GM21723 (cell line): Measurements from ENCODE around the gene DOCK7.
"Not testable (repeated sequence)": the region's sequence is repeated elsewhere in the genome, so short reads cannot be mapped to it uniquely, and the experiment has no call there.

Experiments
- ATAC-seq: cut with Tn5 transposase; IDR thresholded peaks from one replicate; pipeline ENCODE4 v1.9.1; 2021; ENCODE audit warnings: mild to moderate bottlenecking, moderate library complexity; ENCODE audit not compliant: unreplicated experiment

Gene DOCK7, protein sequence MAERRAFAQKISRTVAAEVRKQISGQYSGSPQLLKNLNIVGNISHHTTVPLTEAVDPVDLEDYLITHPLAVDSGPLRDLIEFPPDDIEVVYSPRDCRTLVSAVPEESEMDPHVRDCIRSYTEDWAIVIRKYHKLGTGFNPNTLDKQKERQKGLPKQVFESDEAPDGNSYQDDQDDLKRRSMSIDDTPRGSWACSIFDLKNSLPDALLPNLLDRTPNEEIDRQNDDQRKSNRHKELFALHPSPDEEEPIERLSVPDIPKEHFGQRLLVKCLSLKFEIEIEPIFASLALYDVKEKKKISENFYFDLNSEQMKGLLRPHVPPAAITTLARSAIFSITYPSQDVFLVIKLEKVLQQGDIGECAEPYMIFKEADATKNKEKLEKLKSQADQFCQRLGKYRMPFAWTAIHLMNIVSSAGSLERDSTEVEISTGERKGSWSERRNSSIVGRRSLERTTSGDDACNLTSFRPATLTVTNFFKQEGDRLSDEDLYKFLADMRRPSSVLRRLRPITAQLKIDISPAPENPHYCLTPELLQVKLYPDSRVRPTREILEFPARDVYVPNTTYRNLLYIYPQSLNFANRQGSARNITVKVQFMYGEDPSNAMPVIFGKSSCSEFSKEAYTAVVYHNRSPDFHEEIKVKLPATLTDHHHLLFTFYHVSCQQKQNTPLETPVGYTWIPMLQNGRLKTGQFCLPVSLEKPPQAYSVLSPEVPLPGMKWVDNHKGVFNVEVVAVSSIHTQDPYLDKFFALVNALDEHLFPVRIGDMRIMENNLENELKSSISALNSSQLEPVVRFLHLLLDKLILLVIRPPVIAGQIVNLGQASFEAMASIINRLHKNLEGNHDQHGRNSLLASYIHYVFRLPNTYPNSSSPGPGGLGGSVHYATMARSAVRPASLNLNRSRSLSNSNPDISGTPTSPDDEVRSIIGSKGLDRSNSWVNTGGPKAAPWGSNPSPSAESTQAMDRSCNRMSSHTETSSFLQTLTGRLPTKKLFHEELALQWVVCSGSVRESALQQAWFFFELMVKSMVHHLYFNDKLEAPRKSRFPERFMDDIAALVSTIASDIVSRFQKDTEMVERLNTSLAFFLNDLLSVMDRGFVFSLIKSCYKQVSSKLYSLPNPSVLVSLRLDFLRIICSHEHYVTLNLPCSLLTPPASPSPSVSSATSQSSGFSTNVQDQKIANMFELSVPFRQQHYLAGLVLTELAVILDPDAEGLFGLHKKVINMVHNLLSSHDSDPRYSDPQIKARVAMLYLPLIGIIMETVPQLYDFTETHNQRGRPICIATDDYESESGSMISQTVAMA (N-terminal part only)

GRCh38 chr1:62687903-62688686 lies at the start of gene DOCK7:
DOCK7 (minus strand) TSS chr1:62688386; CDS start chr1:62688264, 122 bp downstream.
- ATAC-seq = peak; percentile 78

- ATAC-seq = no peak
Observed at GRCh38 chr1:62735491-62736171, 47.4 kb upstream of the DOCK7 start.

DNA sequence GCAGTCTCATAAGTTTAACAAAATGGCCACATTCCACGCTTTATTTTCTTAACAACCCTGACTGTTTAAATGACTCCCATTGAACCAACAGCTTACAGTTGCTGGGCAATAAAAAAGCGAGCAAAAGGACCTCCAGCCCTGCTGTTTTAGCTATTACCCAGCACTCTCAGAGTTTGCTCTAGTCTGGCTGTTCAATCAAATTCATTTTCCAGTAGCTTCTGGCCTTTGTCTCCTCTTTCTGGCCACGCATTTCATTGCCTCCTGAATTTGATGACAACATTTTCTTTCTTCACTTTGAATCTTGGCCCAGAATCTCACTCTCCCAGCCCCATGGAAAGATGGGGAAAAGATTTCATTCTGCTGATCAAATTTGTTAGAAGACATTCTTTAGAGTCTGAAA lies 44.1 kb upstream of the DOCK7 start:
- ATAC-seq = no peak

DNA sequence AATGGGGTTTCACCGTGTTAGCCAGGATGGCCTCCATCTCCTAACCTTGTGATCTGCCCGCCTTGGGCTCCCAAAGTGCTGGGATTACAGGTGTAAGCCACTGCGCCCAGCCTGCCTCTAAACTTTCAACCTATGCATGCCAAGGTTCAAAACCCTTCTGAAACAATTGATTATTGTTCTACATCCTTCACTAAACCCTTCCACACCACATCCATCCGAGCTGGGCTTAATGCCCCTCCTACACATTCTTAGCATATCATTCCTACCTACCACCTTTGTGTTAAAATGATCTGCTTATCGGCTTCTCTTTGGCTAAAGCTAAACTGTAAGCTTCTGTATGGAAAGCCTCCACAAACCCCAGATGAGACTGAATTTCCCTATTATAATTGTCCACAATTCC lies 40.8 kb upstream of the DOCK7 start:
- ATAC-seq = no peak

DNA sequence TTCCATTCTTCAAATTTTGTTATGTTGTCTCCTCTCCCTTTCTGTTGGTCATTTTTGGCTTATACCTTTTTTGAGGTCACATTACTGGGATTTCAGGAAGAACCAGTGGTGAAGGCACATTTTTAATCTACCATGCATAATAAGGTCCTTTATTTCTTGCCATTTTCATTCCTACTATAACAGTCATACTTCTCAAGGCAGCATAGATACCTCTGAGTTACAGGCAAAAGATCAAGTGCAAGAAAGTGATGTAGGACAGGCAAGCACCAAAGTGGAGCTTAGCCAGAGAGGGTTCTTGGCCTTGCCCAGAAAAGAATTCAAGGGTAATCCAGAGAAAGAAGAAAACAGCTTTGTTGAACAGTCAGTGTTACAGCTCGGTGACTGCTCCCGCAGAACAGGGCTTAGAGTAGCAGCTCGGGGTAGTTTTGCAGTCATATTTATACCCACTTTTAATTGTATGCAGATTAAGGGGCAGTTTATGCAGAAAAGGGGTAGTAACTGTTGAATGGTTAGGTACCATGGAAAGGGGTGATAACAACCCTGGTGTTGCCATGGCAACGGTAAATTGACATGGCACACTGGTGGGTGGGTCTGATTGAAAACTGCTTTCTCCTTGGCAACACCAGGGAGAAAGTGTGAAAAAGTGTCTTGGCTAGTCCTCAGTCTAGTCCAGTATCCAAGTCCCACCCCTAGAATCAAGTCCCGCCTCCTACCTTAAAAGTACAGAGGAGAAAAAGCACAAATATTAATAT lies 39.6 kb upstream of the DOCK7 start:
- no peak for ATAC-seq

- no peak for ATAC-seq
Observed at GRCh38 chr1:62726011-62726442, 37.8 kb upstream of the DOCK7 start.

GRCh38 chr1:62725255-62725654 lies 37.1 kb upstream of the DOCK7 start:
- no peak for ATAC-seq

- no peak for ATAC-seq
Observed at GRCh38 chr1:62724430-62724829, 36.2 kb upstream of the DOCK7 start.

- no peak for ATAC-seq
Observed at GRCh38 chr1:62723883-62724282, 35.7 kb upstream of the DOCK7 start.

GRCh38 chr1:62722796-62723195 lies 34.6 kb upstream of the DOCK7 start:
- peak; percentile 90 for ATAC-seq

DNA sequence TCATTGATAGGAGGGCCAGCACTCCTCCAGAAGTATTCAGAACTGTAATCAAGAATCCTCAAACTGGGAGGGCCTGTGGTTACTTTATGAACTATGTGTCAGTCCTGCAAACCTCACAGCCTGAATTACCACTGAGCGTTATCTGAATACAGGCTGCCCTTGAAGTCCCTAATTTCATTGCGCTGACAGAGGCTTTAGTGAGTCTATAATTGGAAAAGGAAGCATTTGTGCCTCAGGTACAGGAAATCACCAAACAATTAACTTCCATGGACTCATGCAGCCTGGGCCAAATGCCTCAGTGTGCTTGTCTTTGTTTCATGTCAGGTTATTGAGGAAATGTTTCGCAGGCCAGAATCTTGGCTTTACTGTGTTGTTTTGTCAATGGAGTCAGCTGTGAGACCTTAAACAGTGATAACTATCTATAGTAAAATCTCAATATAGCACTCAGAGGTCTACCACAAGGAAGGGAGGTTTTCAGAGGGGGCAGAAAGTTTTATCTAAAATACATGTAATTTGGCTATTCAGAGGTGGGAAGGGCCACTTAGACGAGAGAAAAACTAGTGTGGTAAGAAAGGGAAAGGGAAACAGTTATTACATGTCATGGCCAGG lies 32.9 kb upstream of the DOCK7 start:
- no peak for ATAC-seq

DNA sequence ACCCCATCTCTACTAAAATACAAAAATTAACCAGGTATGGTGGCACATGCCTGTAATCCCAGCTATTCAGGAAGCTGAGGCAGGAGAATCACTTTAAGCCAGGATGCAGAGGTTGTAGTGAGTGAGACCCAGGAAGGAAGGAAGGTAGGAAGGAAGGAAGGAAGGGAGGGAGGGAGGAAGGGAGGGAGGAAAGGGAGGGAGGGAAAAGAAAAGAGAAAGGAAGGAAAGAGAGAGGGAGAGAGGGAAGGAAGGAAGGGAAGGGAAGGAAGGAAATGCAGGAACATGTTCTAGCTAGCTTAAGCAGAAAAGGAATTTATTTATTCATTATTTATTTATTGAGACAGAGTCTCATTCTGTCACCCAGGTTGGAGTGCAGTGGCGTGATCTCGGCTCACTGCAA lies 30.2 kb upstream of the DOCK7 start:
- not testable (repeated sequence) for ATAC-seq

GRCh38 chr1:62717483-62717882 lies 29.3 kb upstream of the DOCK7 start:
- ATAC-seq = no peak

DNA sequence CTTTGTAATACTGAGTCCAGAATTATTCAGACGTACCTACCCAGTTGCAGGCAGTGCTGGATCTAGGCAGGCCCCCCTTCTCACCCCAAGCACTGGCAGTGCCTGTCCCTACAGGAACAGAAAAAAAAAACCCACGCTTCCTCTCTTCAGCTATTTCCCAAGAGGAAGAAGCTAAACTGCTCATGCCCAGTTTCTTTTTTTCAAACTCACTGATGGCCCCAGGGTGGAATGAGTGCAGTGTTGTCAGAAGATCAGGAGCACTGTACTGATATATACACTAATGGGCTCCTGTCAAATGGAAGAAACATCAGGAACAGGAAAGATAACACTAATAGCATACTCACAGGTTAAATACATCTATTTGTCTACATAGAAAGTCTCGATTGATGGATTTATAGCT lies 28.2 kb upstream of the DOCK7 start:
- ATAC-seq = no peak

DNA sequence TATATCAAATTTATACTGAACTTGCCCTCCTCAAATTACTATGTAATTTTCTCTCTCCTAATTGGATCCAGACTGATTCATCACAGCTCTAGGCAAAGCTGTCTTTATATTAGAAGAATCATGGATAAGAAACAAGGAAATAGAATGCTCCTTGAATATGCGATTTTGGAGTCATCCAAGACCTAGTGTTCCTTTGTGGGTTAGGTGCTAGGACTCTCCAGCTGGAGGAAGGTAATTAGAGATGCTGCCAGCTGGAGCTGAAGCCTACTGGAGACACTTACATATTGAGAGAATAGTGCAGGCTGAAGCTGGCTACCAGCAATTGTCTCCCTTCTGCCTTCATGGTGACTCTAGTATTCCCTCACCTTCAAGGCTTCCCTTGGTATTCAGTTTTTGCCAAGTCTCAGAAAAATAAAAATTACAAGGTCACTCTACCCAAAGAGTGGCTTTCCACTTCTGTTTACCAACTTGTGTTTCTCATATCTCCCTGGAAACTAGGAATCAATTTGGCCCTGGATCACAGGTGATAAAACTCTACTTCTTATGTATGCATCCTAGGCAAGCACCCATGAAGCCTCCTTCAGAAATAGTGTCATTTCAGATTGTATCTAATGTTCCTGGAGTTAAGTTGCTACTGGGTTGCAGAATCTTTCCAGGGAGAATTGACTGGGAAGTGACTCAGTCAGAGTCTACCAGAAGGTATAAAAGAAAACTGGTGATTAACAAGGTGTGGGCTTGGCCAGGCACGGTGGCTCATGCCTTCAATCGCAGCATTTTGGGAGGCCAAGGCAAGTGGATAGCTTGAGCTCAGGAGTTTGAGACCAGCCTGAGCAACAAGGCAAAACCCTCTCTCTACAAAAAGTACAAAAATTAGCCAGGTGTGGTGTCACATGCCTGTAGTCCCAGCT lies 24.4 kb upstream of the DOCK7 start:
- ATAC-seq = no peak

GRCh38 chr1:62707744-62708120 lies 19.5 kb upstream of the DOCK7 start:
- ATAC-seq = no peak

DNA sequence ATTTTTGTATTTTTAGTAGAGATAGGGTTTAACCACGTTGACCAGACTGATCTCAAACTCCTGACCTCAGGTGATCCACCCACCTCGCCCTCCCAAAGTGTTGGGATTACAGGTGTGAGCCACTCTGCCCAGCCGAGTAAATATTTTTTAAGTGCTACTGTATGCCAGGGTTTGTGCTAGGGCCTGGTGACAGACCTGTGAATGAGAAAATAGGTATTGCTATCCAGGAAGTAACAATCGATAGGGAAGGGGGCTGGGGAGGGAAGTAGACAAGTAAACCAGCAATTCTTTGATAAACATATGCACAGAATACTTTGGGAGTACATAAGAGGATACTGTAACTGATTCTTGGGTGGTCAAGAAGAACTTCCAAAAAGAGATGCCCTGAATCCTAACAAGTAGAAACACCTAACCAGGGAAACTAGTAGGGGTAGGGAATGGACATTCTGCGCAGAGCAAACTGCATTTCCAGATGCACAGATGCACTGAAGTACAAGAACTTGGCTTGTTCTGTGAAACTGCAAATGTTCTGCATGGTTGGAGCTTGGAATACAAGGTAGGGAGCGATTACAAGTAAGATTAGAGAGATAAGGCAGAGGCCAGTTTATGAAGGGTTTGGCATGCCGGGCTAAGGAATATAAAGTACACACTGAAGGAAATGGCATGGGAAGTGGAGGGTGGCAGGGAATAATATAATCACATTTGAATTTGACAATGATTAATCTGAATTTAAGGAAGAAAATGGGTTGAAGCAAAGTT lies 19.0 kb upstream of the DOCK7 start:
- no peak for ATAC-seq
